CD4-positive, alpha-beta T cell treated with Interleukin-10 for 1 hour (primary cell): Measurements from ENCODE around the gene HCFC2.
"Not testable (repeated sequence)": the region's sequence is repeated elsewhere in the genome, so short reads cannot be mapped to it uniquely, and the experiment has no call there.

Experiments used
- DNase-seq: peaks from one replicate; pipeline ENCODE4 v3.0.0-alpha.2; 2020

Gene HCFC2

GRCh38 chr12:104058802-104059201, 5.5 kb upstream of the HCFC2 start:
- DNase-seq, result no peak

GRCh38 chr12:104059963-104060362, 4.4 kb upstream of the HCFC2 start:
- DNase-seq, result no peak

DNA sequence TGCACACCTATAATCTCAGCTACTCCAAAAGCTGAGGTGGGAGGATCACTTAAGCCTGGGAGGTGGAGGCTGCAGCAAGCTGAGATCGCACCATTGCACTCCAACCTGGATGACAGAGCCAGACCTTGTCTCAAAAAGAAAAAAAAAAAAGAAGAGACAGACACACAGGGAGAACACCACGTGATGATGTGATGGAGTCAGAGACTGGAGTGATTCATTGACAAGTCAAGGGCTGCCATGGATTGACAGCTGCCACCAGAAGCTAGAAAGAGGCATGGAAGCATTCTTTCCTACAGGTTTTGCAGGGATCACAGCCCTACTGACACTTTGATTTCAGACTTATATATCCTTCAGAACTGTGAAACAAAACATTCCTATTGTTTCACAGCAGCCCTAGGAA, 3.5 kb upstream of the HCFC2 start:
- no peak for DNase-seq

DNA sequence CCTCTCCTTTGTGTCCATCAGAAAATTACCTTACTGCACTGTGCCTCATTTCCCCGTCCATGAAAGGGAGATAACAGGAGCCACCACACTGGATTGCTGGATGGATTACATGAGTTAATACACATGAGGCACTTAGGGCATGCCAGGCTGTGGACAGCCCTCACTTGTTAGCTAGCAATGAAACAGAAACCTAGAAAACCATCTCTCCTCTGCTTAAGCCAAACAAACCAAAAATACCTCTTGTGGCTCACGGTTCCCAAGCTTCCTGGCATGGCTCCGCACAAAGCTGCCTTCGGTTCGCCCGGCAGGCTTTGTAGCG, 660 bp upstream of the HCFC2 start:
- DNase-seq, result no peak

DNA sequence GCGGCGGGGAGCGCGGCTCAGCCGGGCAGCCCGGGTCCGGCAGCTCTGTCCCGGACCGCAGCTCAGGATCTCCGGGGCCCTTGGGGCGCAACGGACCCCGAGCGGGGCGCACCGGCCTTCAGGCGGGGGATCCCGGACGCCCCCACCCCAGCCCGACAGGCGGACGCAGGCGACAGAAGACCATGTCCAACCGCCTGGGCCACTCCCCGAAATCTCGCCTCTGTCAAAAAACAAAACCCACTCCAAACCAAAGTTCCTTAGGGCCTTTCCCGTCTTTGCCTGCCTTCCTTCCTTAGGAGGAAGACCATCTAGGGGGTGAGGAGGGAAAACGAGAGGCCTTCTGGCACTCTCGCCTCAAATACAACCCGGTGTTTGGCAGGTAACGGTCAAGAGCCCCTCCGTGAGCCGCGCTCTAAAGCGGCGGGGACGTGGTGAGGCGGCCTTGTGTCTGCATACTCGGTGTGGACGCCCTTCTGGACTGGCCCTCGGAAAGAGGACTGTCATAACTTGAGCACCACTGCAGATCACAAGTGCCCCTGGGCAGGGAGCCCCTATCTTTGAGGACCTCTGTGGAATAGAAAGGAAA, 604 bp downstream of the HCFC2 start:
- no peak for DNase-seq

DNA sequence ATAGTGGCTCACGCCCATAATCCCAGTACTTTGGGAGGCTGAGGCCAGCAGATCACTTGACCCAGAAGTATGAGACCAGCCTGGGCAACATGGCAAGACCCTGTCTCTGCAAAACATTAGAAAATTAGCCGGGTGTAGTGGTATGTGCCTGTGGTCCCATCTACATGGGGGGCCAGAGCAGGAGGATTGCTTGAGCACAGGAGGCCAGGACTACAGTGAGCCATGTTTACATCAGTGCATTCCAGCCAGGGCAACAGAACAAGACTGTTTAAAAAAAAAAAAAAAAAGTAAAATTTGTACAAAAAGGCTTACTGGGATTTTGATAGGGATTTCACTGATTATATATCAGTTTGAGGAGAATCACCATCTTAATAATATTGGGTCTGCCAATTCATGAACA, 7.8 kb downstream of the HCFC2 start:
- no peak for DNase-seq

DNA sequence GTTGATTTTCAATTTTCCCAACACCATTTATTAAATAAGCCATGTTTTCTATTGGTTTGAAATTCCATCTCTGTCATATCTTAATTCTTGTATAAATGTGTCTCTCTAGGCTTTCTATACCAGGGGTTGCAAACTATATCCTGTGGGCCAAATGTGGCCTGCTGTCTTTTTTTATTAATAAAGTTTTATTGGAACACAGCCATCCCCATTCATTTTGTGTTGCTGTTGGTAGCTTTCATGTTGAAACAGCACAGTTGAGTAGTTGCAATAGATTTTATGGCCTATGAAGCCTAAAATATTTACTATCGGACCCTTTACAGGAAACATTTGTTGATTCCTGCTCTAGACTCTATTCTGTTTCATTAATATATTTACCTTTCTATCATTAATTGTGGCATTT, 9.4 kb downstream of the HCFC2 start:
- no peak for DNase-seq

DNA sequence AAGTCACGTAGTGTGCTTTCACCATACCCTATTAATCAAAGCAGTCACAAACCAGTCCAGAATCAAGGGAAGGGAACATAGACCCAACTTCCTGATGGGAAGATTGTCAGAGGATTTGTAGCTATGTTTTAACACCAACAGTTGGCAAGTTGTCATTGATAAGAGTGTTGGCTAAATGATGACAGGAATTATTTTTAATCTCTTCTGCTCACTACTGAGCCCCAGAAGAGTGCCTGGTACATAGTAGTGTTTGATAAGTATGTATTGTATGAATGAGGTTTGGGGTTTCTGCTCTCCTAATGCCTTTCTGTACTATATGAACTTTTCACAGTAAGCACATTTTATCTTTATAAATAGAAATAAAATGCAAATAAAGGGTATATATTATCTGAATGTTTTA, 14.7 kb downstream of the HCFC2 start:
- no peak for DNase-seq

DNA sequence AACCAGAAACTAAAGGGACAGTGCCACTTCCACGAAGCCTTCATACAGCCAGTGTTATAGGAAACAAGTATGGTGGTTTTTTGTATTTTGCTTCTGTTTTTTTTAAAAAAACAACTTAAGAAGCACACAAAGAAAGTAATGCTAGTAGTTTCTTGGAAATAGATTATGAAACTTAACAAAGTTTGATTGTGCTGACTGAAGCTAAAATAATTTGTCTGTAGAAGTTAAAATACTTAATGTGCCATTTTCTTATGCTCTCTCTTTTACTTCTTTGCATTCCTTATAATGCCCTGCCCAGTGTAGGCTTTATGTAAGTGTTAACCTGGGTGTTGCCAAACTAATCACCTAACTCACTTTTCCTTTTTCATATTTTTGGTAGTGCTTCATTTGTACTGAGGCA, 16.4 kb downstream of the HCFC2 start:
- no peak for DNase-seq

DNA sequence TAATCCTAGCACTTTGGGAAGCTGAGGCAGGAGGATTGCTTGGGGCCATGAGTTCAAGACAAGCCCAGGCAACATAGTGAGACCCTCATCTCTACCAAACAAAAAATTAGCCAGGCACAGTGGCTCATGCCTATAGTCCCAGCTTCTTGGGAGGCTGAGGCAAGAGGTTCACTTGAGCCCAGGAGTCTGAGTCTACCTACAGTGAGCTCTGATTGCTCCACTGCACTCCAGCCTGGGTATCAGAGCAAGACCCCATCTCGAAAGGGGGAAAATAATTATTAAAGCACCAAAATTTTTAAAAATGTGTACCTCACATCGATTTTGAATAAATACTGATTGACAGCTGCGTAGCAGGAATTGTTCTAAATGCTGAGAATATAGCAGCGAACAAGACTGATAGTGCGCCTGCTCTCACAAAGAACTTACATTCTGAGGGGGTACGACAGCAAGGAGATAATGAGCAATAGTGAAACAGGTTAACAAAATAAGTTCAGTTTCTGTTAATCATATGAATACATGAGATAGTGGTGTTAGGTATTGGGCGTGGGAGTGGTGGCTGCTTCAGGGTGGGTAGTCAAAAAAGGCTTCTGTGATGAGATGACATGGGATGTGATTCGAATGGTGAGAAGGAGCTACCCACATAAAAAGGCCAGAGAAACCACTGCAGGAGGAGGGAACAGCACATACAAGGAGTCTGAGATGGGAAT, 19.6 kb downstream of the HCFC2 start:
- DNase-seq, result no peak

DNA sequence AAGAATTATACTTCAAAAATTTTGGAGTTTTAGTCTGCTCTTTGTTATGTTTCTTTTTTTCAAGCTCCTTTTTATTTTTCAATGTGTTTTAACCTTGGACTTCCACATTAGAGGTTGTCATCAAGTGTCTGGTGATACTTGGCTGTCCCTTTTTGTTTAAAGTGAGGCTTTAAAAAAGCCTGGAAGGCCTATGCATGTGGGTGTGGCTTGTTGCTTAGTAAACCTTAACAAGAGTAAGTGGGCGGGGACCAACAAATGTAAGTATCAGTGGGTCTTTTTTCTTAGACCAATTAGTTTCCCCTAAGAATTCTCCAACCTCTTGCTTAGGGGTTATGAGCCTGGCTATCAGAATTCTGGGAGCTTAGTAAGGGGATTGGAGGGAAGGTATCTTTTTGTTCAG, 26.4 kb downstream of the HCFC2 start:
- DNase-seq, result no peak

- no peak for DNase-seq
Observed at GRCh38 chr12:104091136-104091535, 26.8 kb downstream of the HCFC2 start.

- DNase-seq, result no peak
Observed at GRCh38 chr12:104094284-104094683, 30.0 kb downstream of the HCFC2 start.

DNA sequence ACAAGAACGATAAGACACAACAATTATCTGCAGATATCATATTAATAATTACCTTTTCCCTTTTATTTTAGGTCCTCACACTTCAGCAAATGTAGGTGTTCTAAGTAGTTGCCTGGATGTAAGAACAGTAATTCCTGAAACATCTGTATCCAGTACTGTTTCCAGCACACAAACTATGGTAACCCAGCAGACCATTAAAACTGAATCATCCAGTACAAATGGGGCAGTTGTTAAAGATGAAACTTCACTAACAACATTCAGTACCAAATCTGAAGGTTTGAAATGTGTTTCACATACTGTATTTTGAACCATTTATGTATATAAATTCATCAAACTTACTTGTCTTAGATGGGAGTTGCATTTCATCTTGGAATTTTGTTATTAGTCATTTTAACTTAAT, 31.0 kb downstream of the HCFC2 start:
- no peak for DNase-seq

GRCh38 chr12:104097954-104098353, 33.6 kb downstream of the HCFC2 start:
- no peak for DNase-seq

DNA sequence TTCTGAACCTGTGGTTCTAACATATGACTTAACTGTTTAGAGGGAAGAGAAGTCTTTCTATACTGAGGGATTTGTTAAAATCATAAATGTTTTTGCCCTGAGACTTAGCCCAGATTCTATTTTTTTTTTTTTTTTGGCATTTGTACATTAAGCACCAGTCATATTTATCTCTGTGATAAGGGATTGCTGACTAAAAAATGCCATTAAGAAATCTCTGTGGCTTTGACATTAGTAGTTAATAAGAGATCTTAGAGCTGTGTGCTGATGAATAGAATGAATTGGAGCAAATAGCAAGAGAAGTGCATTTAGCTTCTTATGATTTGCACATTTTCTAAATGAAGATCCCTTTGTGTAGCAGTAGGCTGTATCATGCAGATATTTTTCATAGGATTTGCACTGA, 41.1 kb downstream of the HCFC2 start:
- DNase-seq, result no peak

DNA sequence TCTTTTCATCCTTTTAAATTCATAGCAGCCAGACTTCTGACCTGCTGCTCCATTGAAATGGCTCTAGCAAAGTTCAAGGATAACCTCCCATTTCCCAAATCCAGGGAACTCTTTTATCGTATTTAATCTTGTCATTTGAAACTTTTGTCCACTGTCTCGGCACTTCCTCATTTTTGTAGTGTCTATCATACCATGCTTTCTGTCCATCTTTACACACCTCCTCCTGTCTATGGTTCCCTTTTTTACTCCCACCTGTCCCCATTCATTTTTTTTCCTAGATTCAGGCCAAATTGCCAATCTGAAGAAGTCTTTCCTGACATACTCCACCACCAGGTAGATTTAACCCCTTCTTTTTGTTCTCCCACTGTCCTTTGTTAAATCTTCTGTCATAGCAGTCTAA, 42.6 kb downstream of the HCFC2 start:
- no peak for DNase-seq

- peak; percentile 84 for DNase-seq
Observed at GRCh38 chr12:104108755-104109445, 44.6 kb downstream of the HCFC2 start.

DNA sequence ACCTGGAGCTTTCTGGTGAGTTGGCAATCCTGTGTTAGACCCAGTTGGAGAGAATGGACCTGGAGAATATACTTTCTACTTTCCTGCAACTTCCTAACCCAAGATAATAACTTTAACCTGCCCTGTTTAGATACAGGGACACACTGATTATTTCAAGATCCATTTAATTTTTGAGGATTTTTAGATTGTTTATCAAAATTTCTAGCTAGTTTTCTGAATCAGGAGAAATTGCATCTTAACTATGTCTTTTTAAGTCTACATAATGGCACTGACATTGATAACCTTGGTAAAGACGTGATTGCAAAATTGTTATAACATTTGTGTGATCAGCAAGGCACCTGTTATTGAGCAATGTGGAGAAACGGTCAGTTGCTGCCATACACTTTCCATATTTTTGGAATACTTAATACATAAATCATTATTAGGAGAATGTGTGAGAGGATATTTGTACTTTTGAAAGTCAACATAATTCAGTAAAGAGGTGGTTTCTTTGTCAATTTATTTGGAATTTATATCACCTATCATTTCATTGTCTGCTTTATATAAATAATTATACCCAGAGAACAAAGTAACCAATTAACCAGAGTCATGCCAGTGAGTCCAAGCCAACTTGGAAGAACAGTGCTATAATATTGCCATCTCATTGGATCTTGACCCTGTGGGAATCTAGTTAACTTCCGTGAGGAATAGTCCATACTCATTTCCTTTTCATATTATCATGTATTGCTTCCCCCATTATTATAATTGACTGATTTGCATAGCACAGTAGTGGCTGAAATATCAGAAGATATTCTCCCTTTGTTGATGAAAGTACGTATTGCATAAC, 45.3 kb downstream of the HCFC2 start:
- no peak for DNase-seq

GRCh38 chr12:104114834-104115586, 50.7 kb downstream of the HCFC2 start:
- DNase-seq, result not testable (repeated sequence)

- DNase-seq, result no peak
Observed at GRCh38 chr12:104115587-104115975, 51.2 kb downstream of the HCFC2 start.

DNA sequence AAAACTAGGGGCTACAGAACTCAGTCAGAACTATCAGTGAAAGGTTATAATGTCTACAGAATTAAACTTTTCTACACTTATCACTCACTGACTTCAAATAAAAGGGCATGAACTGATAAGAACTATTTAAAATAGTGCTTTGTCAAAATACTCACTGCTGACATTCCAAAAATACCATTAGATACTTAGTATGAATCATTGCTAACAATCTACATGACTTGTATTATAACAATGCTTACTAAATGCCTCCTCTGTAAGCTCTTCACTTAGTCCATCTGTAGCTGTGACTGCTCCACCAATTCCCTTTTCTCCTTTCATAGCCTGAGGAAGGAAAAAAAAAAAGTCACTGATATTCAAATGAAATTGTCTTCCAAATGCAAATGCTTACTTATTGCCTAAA, 56.7 kb downstream of the HCFC2 start:
- no peak for DNase-seq

DNA sequence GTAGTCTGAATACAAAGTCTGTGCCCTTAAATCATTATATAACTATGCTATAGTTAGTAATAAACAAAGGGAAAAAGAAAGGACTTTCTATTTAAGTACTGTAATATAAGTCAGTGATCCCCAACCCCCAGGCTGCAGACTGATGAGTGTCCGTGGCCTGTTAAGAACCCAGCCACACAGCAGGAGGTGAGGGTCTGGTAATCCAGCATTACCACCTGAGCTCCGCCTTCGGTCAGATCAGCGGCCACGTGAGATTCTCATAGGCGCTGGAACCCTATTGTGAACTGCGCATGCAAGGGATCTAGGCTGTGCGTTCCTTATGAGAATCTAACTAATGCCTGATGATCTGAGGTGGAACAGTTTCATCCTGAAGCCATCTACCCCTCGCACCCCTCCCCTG, 58.0 kb downstream of the HCFC2 start:
- DNase-seq, result no peak
